NOMO-1 treated with dmso at 0.1 percent for 144 hours (cell line): ENCODE data around the gene DHRS2.

Experiments used
- DNase-seq: peaks from one replicate; lab custom pipeline; 2025; ENCODE audit not compliant: unreplicated experiment; lab: John Stamatoyannopoulos, UW

The DHRS2 gene

GRCh38 chr14:23612354-23612732 is 23.8 kb upstream of the DHRS2 start:
- no peak for DNase-seq

GRCh38 chr14:23612802-23613201 is 23.4 kb upstream of the DHRS2 start:
- DNase-seq, result no peak

GRCh38 chr14:23613242-23614070 is 22.7 kb upstream of the DHRS2 start:
- DNase-seq, result no peak

GRCh38 chr14:23614395-23614828 is 21.8 kb upstream of the DHRS2 start:
- DNase-seq, result no peak

- peak; percentile 26 for DNase-seq
These were observed 20.3 kb upstream of the DHRS2 start for GRCh38 chr14:23615856-23616255.

GRCh38 chr14:23617539-23617938 is 18.6 kb upstream of the DHRS2 start:
- DNase-seq, result no peak

GRCh38 chr14:23618415-23618988 is 17.7 kb upstream of the DHRS2 start:
- no peak for DNase-seq

GRCh38 chr14:23620177-23620702 is 15.9 kb upstream of the DHRS2 start:
- no peak for DNase-seq

GRCh38 chr14:23621204-23621931 is 14.8 kb upstream of the DHRS2 start:
- no peak for DNase-seq

GRCh38 chr14:23621932-23622730 is 14.0 kb upstream of the DHRS2 start:
- no peak for DNase-seq

- DNase-seq, result no peak
These were observed 13.2 kb upstream of the DHRS2 start for GRCh38 chr14:23622990-23623389.

GRCh38 chr14:23623962-23624361 is 12.2 kb upstream of the DHRS2 start:
- DNase-seq, result no peak

- DNase-seq, result no peak
These were observed 11.2 kb upstream of the DHRS2 start for GRCh38 chr14:23624830-23625404.

GRCh38 chr14:23626946-23627345 is 9.2 kb upstream of the DHRS2 start:
- no peak for DNase-seq

- DNase-seq, result no peak
These were observed 8.2 kb upstream of the DHRS2 start for GRCh38 chr14:23627961-23628360.

GRCh38 chr14:23629204-23629603 is 7.0 kb upstream of the DHRS2 start:
- no peak for DNase-seq

GRCh38 chr14:23629832-23630396 is 6.2 kb upstream of the DHRS2 start:
- no peak for DNase-seq

GRCh38 chr14:23630687-23631086 is 5.5 kb upstream of the DHRS2 start:
- DNase-seq, result no peak

- no peak for DNase-seq
These were observed 4.9 kb upstream of the DHRS2 start for GRCh38 chr14:23631234-23631633.
